GM21390 (cell line): Measurements from ENCODE around the gene PLCB2.

Experiments
- ATAC-seq: cut with Tn5 transposase; IDR thresholded peaks from one replicate; pipeline ENCODE4 v1.9.1; 2021; ENCODE audit not compliant: unreplicated experiment

The PLCB2 gene

DNA sequence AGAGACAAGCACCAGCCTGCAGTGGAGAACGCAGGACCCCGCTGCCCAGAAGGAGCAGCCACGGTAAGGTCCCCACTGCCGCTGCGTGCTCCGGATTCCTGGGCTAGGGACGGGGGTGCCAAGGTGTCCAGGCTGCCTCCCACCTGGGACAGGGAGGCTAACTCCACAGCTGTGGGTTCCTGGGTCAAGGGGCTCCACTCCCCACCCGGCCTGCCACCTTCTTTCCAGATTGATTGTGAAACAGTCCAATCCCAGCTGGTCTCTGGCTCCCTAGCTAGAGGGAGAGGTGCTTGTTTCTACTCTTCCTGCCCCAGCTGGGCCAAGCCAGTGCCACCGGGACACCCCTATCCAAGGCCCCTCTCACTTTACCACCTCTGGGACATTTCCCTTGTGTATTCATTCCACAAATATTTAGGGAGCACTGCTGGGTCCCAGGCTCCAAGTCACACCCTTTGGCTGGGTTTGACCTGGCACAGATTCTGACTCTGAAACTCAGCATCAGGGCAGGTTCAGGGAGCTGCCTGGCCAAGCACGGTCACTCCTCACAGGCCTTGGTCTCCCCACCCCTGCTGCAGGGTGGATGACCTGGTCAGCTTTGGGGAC, 67.0 kb downstream of the PLCB2 start:
- ATAC-seq: no peak

DNA sequence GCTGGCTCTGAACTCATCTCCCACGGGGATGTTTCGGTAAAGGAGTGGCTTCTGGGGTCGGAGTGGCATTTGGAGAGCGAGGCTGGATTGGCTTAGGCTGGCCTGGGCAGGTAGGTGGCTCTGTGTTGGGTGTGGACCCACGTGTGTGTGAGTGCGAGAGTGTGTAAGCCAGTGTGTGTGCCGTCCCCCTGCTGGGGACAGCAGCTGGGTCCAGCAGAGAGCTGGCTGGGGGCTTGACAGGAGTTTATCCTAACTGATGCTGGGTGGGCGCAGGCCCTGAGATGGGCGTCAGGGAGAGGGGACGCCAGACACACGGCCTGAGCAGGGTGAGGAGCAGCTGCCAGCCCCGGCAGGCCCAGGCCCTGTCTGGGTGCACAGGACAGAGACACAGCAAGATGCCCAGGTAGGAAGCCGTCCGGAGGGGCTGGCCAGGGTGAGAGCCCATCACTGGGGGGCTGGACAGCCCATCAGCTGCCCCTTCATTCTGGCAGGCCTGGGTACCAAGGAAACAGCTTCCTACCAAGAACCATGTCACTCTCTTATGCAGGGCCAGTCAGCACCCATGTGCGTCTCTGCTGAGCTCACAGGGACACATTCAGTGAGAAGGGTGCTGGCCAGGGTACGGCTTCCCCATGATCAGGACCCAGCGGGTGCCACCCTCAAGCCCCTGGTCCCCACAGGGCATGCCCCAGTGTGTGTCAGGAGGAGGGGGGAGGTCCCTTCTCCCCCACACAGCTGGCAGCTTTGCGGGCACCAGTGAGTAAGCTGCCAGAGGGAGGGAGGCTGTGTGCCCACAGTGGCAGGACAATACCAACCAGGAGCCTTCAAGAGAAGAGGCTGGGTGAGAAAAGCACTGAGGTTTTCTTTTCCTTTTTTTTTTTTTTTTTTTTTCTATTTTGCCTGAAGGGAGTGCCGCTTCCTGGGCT, 67.8 kb downstream of the PLCB2 start:
- no peak for ATAC-seq

DNA sequence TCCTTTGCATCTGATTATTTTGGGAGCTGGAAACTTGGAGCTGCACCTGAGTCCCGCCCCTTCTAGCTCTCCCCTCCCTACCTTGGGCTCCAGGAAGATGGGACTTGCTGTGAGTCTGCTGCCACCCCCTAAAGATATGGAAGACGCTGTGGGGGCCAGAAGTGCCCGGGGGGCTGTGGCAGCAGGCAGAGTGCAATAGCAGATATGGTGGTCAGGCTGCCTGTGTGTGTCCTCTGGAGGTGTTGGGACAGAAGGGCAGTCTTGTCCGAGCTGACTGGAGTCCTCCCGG, 68.4 kb downstream of the PLCB2 start:
- no peak for ATAC-seq

DNA sequence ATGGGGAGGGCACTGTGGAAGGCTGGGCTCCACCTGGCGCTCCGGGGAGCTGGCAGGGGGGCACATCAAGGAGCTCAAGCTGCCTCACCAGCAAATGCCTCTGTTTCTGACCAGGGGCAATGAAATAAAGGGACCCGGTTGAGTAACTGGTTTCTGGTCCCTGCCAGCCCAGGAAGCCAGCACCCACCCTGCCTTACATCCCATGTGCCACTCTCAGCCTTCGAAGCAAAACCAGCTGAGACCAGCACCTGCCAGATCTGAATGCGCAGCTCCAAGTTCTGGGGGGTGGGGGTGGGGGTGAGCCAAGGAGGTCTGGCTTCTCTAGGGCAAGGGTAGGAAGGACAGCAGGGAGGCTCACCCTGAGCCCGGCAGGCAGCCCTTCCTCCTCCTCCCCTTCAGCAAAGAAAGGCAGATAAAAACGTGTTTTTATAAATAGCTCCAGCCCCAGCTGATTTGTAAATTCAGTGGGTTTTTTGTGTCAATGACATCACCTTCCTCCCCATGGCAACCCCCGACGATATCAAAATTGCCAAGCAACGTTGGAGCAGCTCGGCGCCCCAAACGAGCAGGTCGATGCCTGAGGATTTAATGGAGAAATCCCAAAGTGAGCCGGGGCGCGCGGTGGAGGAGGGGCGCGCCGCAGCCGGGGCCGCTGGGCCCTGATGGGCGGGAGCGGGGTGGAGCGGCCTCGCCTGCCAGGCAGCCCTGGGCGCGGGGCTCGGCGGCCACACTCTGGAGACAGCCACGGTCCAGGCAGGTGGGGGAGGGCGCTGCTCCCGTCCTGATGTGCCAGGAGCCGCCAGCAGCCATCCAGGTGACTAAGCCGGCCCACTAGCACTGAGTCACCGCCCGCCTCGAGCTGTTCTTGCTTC, 69.0 kb downstream of the PLCB2 start, which contains the start of gene PAK6:
TSS of gene PAK6 (plus strand) at position 532 of the 872 bp plus-strand sequence. CDS start 25,723 bp downstream, outside the sequence.
- no peak for ATAC-seq
